Measurements from ENCODE around the gene EFNB3. TPM values are rescaled to one million over a fixed set of nuclear protein-coding genes. Genes with fewer than 3 reads are reported as not detected.

EFNB3 gene
- total and polyA plus RNA-seq, 7 donors: 0.28 to 1.0 (median 0.54) TPM; not detected in 2

GRCh38 chr17:7677388-7678067 lies 27.5 kb upstream of the EFNB3 start:
- Histone ChIP-seq H3K4me3 (no peak overlapping the region), H3K4me1 (no peaks in the 10 kb centered on the region), H3K36me3 (peaks cover 20 to 36% (median 23%) of the 10 kb centered on the region in 4 donors), H3K27ac (no peak overlapping the region), H3K9me3 (peaks cover 0 to 5% (median 0%) of the 10 kb centered on the region in 4 donors), H3K27me3 (no peaks in the 10 kb centered on the region)
- intact Hi-C loops (cut with DNase I): no loop called here
- DNase-seq: no peak
- TF ChIP-seq EP300 (IDR thresholded peaks at IDR 0.05) (no peak), POLR2A (IDR thresholded peaks at IDR 0.05) (no peak), CTCF (IDR thresholded peaks at IDR 0.05) (no peak), POLR2AphosphoS5 (IDR thresholded peaks at IDR 0.05) (no peak)
- WGBS, 2 donors: 87 to 91% methylated on average over 10 of the region's 10 CpGs

GRCh38 chr17:7684851-7685532 lies 20.0 kb upstream of the EFNB3 start:
- peak overlapping the region; percentile 90 to 97 (median 96) for H3K27ac ChIP-seq
- no peak for DNase-seq
- H3K9me3 ChIP-seq: no peaks in the 10 kb centered on the region
- intact Hi-C loops (cut with DNase I): loop anchor here (5.0 to 10.0 kb wide), 2 partner anchors 33 to 170 kb away; partner anchors contain the start of gene ATP1B2
- no peak for TF ChIP-seq CTCF (IDR thresholded peaks at IDR 0.05)
- no peak for TF ChIP-seq POLR2AphosphoS5 (IDR thresholded peaks at IDR 0.05)
- no peak for TF ChIP-seq EP300 (IDR thresholded peaks at IDR 0.05)
- TF ChIP-seq POLR2A (IDR thresholded peaks at IDR 0.05): no peak
- H3K4me1 ChIP-seq: peaks cover 0 to 28% (median 26%) of the 10 kb centered on the region in 4 donors
- 18 to 51% methylated on average over 15 of the region's 15 CpGs for WGBS, 2 donors
- H3K4me3 ChIP-seq: peak overlapping the region; percentile 75 to 92 (median 82)
- no peaks in the 10 kb centered on the region for H3K27me3 ChIP-seq
- no peaks in the 10 kb centered on the region for H3K36me3 ChIP-seq

- Histone ChIP-seq H3K27me3 (no peaks in the 10 kb centered on the region), H3K4me3 (peak overlapping the region; percentile 75 to 92 (median 82)), H3K4me1 (peaks cover 0 to 28% (median 26%) of the 10 kb centered on the region in 4 donors), H3K9me3 (no peaks in the 10 kb centered on the region), H3K36me3 (peaks cover 0 to 5% (median 0%) of the 10 kb centered on the region in 4 donors), H3K27ac (peak overlapping the region; percentile 90 to 97 (median 96))
- WGBS, 2 donors: 2 to 8% methylated on average over 44 of the region's 44 CpGs
- TF ChIP-seq POLR2AphosphoS5 (IDR thresholded peaks at IDR 0.05) (peak; percentile 84 to 93 (median 91)), CTCF (IDR thresholded peaks at IDR 0.05) (no peak), POLR2A (IDR thresholded peaks at IDR 0.05) (peak; percentile 49 to 63), EP300 (IDR thresholded peaks at IDR 0.05) (peak in 3 of 4 donors; percentile 59 to 86 (median 78))
- intact Hi-C loops (cut with DNase I): loop anchor here (2.0 to 10.0 kb wide), 3 partner anchors 33 to 171 kb away; partner anchors contain the start of genes ATP1B2 and SAT2
- DNase-seq: peak; percentile 96
Observed at GRCh38 chr17:7685533-7686221, 19.3 kb upstream of the EFNB3 start.

- no peak for TF ChIP-seq CTCF (IDR thresholded peaks at IDR 0.05)
- TF ChIP-seq POLR2AphosphoS5 (IDR thresholded peaks at IDR 0.05): peak; percentile 92 to 97 (median 94)
- peak; percentile 83 to 93 for TF ChIP-seq POLR2A (IDR thresholded peaks at IDR 0.05)
- TF ChIP-seq EP300 (IDR thresholded peaks at IDR 0.05): no peak
- Histone ChIP-seq H3K27me3 (no peaks in the 10 kb centered on the region), H3K36me3 (peaks cover 0 to 9% (median 0%) of the 10 kb centered on the region in 4 donors), H3K27ac (peak overlapping the region; percentile 90 to 97 (median 96)), H3K9me3 (no peaks in the 10 kb centered on the region), H3K4me1 (peaks cover 0 to 28% (median 26%) of the 10 kb centered on the region in 4 donors), H3K4me3 (peak overlapping the region; percentile 75 to 92 (median 82))
- 0 to 1% methylated on average over 30 of the region's 30 CpGs for WGBS, 2 donors
- intact Hi-C loops (cut with DNase I): loop anchor here (1.0 to 10.0 kb wide), 4 partner anchors 34 to 172 kb away; partner anchors contain the start of genes ATP1B2, FXR2 and SAT2
- peak; percentile 88 for DNase-seq
Observed at GRCh38 chr17:7686222-7687071, 18.6 kb upstream of the EFNB3 start.

All from sigmoid colon (tissue), 7 donors.